Measurements from ENCODE around the gene USH2A. TPM values are rescaled to one million over a fixed set of nuclear protein-coding genes. Genes with fewer than 3 reads are reported as not detected.

USH2A gene
- total and polyA plus RNA-seq, 2 experiments from 2014 or later = under 0.01 to 0.01 TPM

DNA sequence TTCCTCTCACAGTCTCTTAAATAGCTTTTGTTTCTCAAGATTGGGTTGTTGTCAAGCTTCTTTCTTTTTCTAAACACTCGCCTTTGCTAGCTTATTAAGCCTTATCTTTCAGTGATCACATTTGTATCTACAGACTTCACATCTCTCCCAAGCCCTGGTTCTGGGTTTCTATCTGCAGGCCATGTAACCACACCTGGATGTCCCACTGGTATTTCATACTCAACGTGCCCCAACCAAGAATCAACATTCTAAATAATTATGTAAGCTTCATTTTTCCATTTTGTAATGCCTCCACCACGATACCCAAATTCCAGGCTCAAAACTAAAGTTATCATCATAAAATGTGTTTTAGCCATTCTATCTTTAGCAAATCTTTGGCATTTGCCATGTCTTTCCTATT is 372.2 kb downstream of the USH2A start:
- in situ Hi-C loops (cut with MboI) = no loop called here
- H3K27me3 ChIP-seq (replicated peaks; ENCODE audit: insufficient read depth) = peaks cover 4% of the 10 kb centered on the region; the same call in 1 of the 2 replicates

DNA sequence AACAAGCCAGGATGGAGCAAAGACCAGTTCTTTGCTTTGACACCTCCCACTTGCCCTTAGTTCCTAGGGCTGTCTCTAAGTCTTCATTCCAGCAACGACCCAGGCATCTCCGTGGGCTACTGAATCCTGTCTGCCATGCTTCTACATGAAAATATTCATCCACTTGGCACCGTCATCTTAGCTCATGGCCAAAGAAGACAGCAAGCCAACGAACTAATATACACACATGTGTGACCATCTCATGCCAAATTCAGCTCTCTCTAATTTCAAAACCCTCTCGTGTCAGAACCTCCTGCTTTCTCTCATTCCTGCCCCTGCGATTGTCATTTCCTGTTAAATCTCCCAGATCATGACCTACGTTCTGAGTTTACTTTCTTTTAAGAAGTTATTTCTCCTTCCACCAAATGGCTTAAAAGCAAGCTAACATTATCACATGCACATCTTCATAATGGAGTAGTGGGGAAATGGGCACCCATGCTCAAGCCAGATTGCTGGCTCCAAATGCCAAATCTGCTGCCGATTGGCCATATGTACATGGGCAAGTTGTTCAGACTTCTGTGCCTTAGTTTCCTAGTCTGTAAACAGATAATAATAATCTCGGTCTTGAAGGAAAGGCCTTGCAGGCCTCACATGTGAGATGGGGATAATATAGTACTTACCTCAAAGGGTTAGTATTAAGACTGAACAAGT is 373.4 kb downstream of the USH2A start:
- no peak for DNase-seq
- 12 to 21% methylated on average over 9 of the region's 9 CpGs for WGBS, 2 experiments (ENCODE audit: low coverage in 1 of 2, low lambda C conversion rate in 2 of 2, missing lambda C conversion rate in 2 of 2)
- TF ChIP-seq EZH2phosphoT487 (IDR thresholded peaks at IDR 0.05; ENCODE audit: insufficient read depth, low read depth) (no peak), EZH2 (IDR thresholded peaks at IDR 0.05; ENCODE audit: insufficient read depth, poor library complexity, severe bottlenecking) (no peak)
- Histone ChIP-seq H3K79me2 (ENCODE audit: insufficient read depth) (no peaks in the 10 kb centered on the region), H3K4me2 (ENCODE audit: unreplicated experiment) (no peak overlapping the region), H3K9me3 (ENCODE audit: low read depth) (no peaks in the 10 kb centered on the region), H2AFZ (no peak overlapping the region; the same call in 1 of the 2 replicates), H3K9me2 (ENCODE audit: insufficient read depth) (no peaks in the 10 kb centered on the region), H3K27ac (no peak overlapping the region), H3F3A (ENCODE audit: insufficient read depth) (peaks cover 5% of the 10 kb centered on the region; the same call in 1 of the 2 replicates), H3K27me3 (replicated peaks; ENCODE audit: insufficient read depth) (peaks cover 4% of the 10 kb centered on the region; the same call in 1 of the 2 replicates), H3K9ac (no peak overlapping the region), H3K36me3 (ENCODE audit: low read depth) (no peaks in the 10 kb centered on the region), H3K4me1 (ENCODE audit: insufficient read depth) (peaks cover 27% of the 10 kb centered on the region), H4K20me1 (ENCODE audit: insufficient read depth) (no peaks in the 10 kb centered on the region), H3K4me3 (no peak overlapping the region)
- in situ Hi-C loops (cut with MboI) = no loop called here

More for the DNA sequence above, 372.2 kb downstream of the USH2A start:
- Histone ChIP-seq H3K9me3 (ENCODE audit: low read depth) (no peaks in the 10 kb centered on the region), H3K4me2 (ENCODE audit: unreplicated experiment) (no peak overlapping the region), H3K4me3 (no peak overlapping the region), H3K79me2 (ENCODE audit: insufficient read depth) (no peaks in the 10 kb centered on the region), H2AFZ (no peak overlapping the region), H3K4me1 (ENCODE audit: insufficient read depth) (peaks cover 21% of the 10 kb centered on the region), H4K20me1 (ENCODE audit: insufficient read depth) (no peaks in the 10 kb centered on the region), H3K27ac (no peak overlapping the region), H3F3A (ENCODE audit: insufficient read depth) (no peaks in the 10 kb centered on the region), H3K9ac (no peak overlapping the region), H3K36me3 (ENCODE audit: low read depth) (no peaks in the 10 kb centered on the region), H3K9me2 (ENCODE audit: insufficient read depth) (no peaks in the 10 kb centered on the region)
- DNase-seq = no peak
- 33 to 37% methylated on average over 3 of the region's 3 CpGs for WGBS, 2 experiments (ENCODE audit: low coverage in 1 of 2, low lambda C conversion rate in 2 of 2, missing lambda C conversion rate in 2 of 2)
- TF ChIP-seq EZH2phosphoT487 (IDR thresholded peaks at IDR 0.05; ENCODE audit: insufficient read depth, low read depth) = no peak
- TF ChIP-seq EZH2 (IDR thresholded peaks at IDR 0.05; ENCODE audit: insufficient read depth, poor library complexity, severe bottlenecking) = no peak

DNA sequence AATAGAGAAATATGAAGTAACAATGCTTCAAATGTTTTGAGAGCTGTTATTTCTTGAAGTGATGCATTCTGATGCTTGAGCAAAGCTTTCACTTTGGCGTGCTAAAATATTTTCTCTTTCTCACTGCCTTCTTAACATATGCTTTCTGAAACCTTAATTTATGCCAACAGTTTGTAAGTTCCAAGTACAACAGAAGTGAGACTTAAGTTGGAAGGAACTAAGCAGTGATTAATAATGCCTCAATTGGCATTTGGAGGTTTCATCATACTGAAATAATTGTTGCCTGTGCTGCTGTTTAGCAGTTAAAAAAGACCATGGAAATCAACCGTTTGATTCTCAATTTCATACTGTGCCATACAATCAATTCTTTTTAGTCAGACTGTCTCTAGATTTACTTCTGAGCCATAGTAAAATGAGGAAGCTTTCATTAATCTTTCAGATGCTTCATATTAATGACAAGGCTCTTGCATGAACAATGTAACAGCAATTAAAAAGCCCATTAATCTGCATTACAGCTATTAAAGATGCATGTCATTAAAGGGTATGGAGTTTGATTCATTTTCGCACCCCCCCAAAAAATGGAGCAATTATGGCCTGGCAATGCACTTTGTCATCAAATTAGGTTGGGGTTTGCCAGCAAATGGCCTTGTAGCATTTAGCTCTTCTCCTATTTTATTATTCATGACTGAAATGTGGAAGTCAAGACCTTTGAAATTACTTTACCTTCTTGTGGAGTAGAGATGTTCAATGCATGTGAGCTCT is 375.3 kb downstream of the USH2A start:
- peaks cover 5% of the 10 kb centered on the region; the same call in 1 of the 2 replicates for H3F3A ChIP-seq (ENCODE audit: insufficient read depth)
- H3K27me3 ChIP-seq (replicated peaks; ENCODE audit: insufficient read depth) = peaks cover 4% of the 10 kb centered on the region; the same call in 1 of the 2 replicates
- DNase-seq = peak; percentile 42
- H3K9me3 ChIP-seq (ENCODE audit: low read depth) = no peaks in the 10 kb centered on the region
- TF ChIP-seq EZH2phosphoT487 (IDR thresholded peaks at IDR 0.05; ENCODE audit: insufficient read depth, low read depth) (no peak), EZH2 (IDR thresholded peaks at IDR 0.05; ENCODE audit: insufficient read depth, poor library complexity, severe bottlenecking) (no peak)
- no peaks in the 10 kb centered on the region for H4K20me1 ChIP-seq (ENCODE audit: insufficient read depth)
- no peak overlapping the region for H3K27ac ChIP-seq
- H3K79me2 ChIP-seq (ENCODE audit: insufficient read depth) = no peaks in the 10 kb centered on the region
- in situ Hi-C loops (cut with MboI) = no loop called here
- 8 to 10% methylated on average over 3 of the region's 3 CpGs for WGBS, 2 experiments (ENCODE audit: low coverage in 1 of 2, low lambda C conversion rate in 2 of 2, missing lambda C conversion rate in 2 of 2)
- peaks cover 27% of the 10 kb centered on the region for H3K4me1 ChIP-seq (ENCODE audit: insufficient read depth)
- no peak overlapping the region for H2AFZ ChIP-seq
- H3K4me3 ChIP-seq = no peak overlapping the region
- no peaks in the 10 kb centered on the region for H3K36me3 ChIP-seq (ENCODE audit: low read depth)
- no peak overlapping the region for H3K9ac ChIP-seq
- H3K4me2 ChIP-seq (ENCODE audit: unreplicated experiment) = peak overlapping the region; percentile 16
- H3K9me2 ChIP-seq (ENCODE audit: insufficient read depth) = no peaks in the 10 kb centered on the region

DNA sequence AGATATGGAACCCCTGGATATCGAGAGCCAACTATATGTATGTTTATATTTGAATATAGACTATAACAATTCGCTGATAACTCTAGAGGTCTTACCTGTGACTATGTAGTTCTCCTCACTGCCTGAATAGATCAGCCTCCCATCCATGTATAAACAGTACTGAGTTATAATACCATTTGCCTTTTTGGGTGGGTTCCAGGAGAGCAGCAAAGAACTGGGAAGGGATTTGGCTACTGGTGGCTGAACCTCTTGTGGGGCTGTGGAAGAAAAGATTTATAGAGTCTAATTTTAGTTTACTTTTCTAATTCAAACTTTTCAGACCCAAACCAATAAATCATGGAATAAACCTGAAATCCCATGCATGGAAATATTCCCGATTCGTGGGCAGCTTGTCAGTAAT is 376.9 kb downstream of the USH2A start:
- WGBS, 2 experiments (ENCODE audit: low coverage in 1 of 2, low lambda C conversion rate in 2 of 2, missing lambda C conversion rate in 2 of 2) = 28 to 41% methylated on average over 4 of the region's 4 CpGs
- H3K27ac ChIP-seq = no peak overlapping the region
- H3K4me1 ChIP-seq (ENCODE audit: insufficient read depth) = peaks cover 27% of the 10 kb centered on the region
- no peaks in the 10 kb centered on the region for H3K9me2 ChIP-seq (ENCODE audit: insufficient read depth)
- in situ Hi-C loops (cut with MboI) = no loop called here
- H3K27me3 ChIP-seq (replicated peaks; ENCODE audit: insufficient read depth) = no peaks in the 10 kb centered on the region
- H3K4me2 ChIP-seq (ENCODE audit: unreplicated experiment) = no peak overlapping the region
- H3K9ac ChIP-seq = no peak overlapping the region
- TF ChIP-seq EZH2 (IDR thresholded peaks at IDR 0.05; ENCODE audit: insufficient read depth, poor library complexity, severe bottlenecking) (no peak), EZH2phosphoT487 (IDR thresholded peaks at IDR 0.05; ENCODE audit: insufficient read depth, low read depth) (no peak)
- no peaks in the 10 kb centered on the region for H3K9me3 ChIP-seq (ENCODE audit: low read depth)
- no peak overlapping the region for H2AFZ ChIP-seq
- H3K4me3 ChIP-seq = no peak overlapping the region
- no peaks in the 10 kb centered on the region for H3K36me3 ChIP-seq (ENCODE audit: low read depth)
- H3F3A ChIP-seq (ENCODE audit: insufficient read depth) = peaks cover 5% of the 10 kb centered on the region; the same call in 1 of the 2 replicates
- H4K20me1 ChIP-seq (ENCODE audit: insufficient read depth) = no peaks in the 10 kb centered on the region
- H3K79me2 ChIP-seq (ENCODE audit: insufficient read depth) = no peaks in the 10 kb centered on the region
- no peak for DNase-seq

Data from GM23248 (cell line).